CD4-positive, alpha-beta T cell treated with Interleukin-1 beta for 1 hour (primary cell): ENCODE data around the gene CDKN2B.
"Not testable (repeated sequence)": the region's sequence is repeated elsewhere in the genome, so short reads cannot be mapped to it uniquely, and the experiment has no call there.

Experiments used
- DNase-seq, 2 donors: peaks; one replicate each; pipeline ENCODE4 v3.0.0-alpha.2; 2020 to 2022

Gene CDKN2B

GRCh38 chr9:22008717-22009505 lies at the start of gene CDKN2B:
TSS of gene CDKN2B (minus strand) at chr9:22009305. CDS start at chr9:22008953, 352 bp downstream.
- DNase-seq: peak; percentile 81 to 84

GRCh38 chr9:22057972-22058371 lies 48.9 kb upstream of the CDKN2B start:
- not testable (repeated sequence) for DNase-seq

- no peak for DNase-seq
These were observed 47.3 kb upstream of the CDKN2B start for GRCh38 chr9:22056402-22056801.

GRCh38 chr9:22055090-22055489 lies 46.0 kb upstream of the CDKN2B start:
- DNase-seq: no peak

- no peak for DNase-seq
These were observed 45.4 kb upstream of the CDKN2B start for GRCh38 chr9:22054529-22054928.

- DNase-seq: no peak
These were observed 45.0 kb upstream of the CDKN2B start for GRCh38 chr9:22054076-22054475.

- no peak for DNase-seq
These were observed 44.1 kb upstream of the CDKN2B start for GRCh38 chr9:22053178-22053577.

- DNase-seq: no peak
These were observed 43.4 kb upstream of the CDKN2B start for GRCh38 chr9:22052376-22052945.

- DNase-seq: peak in 1 of 2 donors; percentile 27
These were observed 41.8 kb upstream of the CDKN2B start for GRCh38 chr9:22050924-22051323.

GRCh38 chr9:22049411-22049810 lies 40.3 kb upstream of the CDKN2B start:
- no peak for DNase-seq

GRCh38 chr9:22047596-22047995 lies 38.5 kb upstream of the CDKN2B start:
- no peak for DNase-seq

- DNase-seq: no peak
These were observed 37.3 kb upstream of the CDKN2B start for GRCh38 chr9:22046243-22046885.

- DNase-seq: no peak
These were observed 36.3 kb upstream of the CDKN2B start for GRCh38 chr9:22045423-22045822.

GRCh38 chr9:22044583-22044982 lies 35.5 kb upstream of the CDKN2B start:
- no peak for DNase-seq

- no peak for DNase-seq
These were observed 34.8 kb upstream of the CDKN2B start for GRCh38 chr9:22043928-22044327.

- no peak for DNase-seq
These were observed 32.7 kb upstream of the CDKN2B start for GRCh38 chr9:22041775-22042174.

- DNase-seq: no peak
These were observed 32.2 kb upstream of the CDKN2B start for GRCh38 chr9:22041344-22041743.

GRCh38 chr9:22040760-22041159 lies 31.7 kb upstream of the CDKN2B start:
- DNase-seq: no peak

GRCh38 chr9:22039258-22039657 lies 30.2 kb upstream of the CDKN2B start:
- no peak for DNase-seq

- peak in 1 of 2 donors; percentile 37 for DNase-seq
These were observed 29.0 kb upstream of the CDKN2B start for GRCh38 chr9:22037954-22038690.

- DNase-seq: no peak
These were observed 27.9 kb upstream of the CDKN2B start for GRCh38 chr9:22036866-22037626.

GRCh38 chr9:22035591-22036011 lies 26.5 kb upstream of the CDKN2B start:
- DNase-seq: no peak
